HG03025 (cell line): ENCODE results near the gene LAX1.
"Not testable (repeated sequence)": the region's sequence is repeated elsewhere in the genome, so short reads cannot be mapped to it uniquely, and the experiment has no call there.

Experiments
- ATAC-seq: cut with Tn5 transposase; IDR thresholded peaks from one replicate; pipeline ENCODE4 v1.9.1; 2021; ENCODE audit warnings: mild to moderate bottlenecking, moderate library complexity; ENCODE audit not compliant: unreplicated experiment, low FRiP score

The LAX1 gene, protein sequence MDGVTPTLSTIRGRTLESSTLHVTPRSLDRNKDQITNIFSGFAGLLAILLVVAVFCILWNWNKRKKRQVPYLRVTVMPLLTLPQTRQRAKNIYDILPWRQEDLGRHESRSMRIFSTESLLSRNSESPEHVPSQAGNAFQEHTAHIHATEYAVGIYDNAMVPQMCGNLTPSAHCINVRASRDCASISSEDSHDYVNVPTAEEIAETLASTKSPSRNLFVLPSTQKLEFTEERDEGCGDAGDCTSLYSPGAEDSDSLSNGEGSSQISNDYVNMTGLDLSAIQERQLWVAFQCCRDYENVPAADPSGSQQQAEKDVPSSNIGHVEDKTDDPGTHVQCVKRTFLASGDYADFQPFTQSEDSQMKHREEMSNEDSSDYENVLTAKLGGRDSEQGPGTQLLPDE

DNA sequence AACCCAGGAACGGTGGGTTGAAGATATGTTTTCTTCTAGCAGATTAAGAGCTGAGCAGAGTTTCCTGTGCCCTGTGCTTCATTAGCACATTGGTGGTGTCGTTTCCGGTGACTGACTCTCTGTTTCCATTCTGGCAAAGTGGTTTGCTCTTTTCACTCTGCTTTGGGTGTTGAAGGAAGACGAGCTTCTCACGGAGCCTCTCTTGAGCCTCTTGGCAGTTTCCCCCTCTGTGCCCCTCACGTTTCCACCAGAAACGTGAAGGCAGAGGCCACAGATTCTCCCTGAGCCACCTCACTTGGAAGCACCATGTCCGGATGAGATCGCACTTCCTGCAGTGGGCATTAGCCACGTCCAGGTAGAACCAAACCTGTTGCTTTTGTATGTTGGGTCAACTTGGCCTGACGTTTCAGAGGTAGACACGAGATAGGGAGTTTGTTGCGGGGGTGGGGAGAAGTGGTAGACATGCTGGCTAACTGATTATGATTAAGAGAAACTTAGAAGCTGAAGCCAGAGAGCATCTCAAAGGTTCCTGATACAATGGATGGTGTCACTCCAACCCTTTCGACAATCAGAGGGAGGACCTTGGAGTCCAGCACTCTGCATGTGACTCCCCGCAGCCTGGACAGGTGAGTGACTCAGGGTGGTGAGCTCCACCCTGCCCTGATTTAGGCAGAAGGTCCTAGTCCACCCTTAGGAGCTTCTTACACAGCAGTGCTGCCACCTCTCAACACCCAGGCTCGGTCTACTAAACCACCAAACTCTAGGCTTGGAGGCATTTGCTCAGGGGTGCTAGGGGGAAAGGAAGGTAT is at the start of gene LAX1:
LAX1 (plus strand) TSS at position 155 of the 809 bp plus-strand sequence; CDS start at position 538, 383 bp downstream.
- ATAC-seq: peak; percentile 72

DNA sequence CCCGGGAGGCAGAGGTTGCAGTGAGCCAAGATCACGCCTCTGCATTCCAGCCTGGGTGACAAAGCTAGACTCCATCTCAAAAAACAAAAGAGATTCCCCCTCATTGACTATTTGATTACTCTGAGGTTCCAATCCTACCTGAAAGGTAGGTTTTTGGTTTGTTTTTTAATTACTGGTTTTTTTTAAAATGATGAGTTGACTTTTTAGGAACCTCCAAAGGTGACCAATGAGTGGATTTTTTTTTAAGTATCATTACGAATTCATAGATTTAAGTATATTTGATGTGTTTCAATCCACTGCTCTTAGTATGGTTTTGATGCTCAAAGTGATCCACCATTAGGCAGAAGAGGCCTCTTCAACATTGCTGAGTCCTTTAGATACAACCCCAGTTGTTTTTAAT is 47.9 kb upstream of the LAX1 start:
- no peak for ATAC-seq

DNA sequence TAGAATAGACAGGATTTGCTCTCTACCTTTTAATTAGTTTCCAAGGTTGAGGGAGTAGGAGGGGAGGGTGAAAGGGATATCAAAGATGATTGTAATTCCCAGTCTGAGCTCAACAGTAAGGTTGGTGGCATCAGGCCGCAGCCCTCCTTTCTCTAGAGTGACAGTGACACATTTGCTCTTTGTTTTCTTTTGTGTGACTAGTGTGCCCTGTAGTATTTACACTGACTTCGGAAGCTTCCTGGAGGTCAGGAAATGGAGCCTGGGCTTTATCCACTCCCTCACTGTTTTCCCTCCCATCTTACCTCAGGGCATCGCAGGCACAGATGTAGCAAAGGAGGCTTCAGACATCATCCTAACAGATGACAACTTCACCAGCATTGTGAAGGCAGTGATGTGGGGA is 44.7 kb upstream of the LAX1 start:
- no peak for ATAC-seq

DNA sequence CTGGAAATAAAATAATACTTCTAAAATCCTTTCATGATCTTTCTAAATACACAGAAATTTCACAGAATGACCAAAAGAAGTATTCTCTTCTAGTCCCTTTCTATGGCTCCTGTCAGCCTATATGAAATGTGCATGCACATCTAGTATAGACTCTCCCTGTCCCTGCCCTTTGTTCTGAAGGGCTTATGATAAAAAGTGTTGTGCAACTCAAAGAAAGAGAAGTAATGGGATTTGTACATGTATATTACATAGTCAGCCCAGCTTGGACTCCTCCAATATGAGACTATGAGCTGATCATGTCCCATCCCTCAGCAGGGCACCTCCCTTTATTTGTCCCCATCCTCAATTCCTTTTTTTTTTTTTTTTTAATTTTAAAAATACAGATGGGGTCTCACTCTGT is 42.1 kb upstream of the LAX1 start:
- ATAC-seq: no peak

DNA sequence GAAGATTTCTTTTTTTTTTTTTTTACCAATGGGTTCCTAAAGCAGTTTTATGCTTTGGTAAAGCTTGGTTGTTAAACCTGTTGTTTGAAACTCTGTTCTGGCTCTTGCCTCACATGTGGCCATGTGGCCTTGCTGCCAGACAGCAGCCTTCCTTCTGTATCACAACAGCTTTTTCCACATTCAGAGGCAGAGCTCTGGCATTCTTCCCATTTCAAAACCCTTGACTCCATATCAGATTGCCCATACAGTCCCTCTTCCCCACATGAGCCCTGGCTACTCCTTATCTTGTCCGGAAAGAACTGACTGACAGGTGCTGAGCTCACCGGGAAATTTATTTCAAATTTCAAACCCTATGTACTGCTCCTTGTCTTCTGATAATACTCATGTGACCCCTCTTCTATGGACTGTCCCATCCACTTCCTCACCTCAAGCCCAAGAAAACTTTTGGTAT is 38.5 kb upstream of the LAX1 start:
- ATAC-seq: no peak

DNA sequence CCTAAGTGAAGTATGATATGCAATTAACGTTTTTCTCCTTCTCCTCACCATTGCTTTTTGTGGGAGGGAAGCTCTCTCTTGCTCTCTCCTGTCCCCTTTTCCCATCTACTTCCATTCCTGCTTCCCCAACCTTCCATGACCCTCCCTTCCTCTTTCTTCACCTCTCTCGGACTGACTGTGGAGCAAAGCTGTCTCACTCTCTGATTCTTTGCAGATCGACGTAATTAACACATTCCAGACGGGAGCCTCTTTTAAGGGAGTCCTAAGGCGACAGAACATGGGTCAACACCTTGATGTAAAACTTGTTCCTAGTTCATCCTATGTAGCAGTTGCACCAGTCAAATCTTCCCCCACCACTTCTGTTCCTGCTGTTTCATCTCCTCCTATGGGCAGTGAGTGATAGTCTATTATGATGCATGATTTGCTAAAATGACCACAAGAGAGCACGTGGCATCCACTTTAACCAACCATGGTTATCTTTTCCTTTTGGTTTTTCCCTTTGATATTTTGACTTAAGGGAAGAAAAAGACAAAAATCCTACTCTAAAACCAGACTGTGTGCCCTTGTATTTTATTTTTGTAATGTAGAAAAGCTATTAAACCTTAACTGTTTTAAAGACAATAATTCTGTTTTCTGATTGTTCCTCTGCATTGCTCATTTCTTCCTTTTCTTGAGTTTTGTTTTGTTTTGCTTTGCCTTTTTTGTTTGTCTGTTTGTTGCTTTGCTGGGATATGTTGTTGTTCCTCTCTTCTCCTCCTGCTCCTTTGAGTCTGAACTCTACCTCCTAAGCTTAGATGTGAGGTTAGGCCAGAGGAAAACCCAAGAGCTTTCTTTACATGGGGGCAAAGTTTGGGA is 31.7 kb upstream of the LAX1 start:
- ATAC-seq: no peak

DNA sequence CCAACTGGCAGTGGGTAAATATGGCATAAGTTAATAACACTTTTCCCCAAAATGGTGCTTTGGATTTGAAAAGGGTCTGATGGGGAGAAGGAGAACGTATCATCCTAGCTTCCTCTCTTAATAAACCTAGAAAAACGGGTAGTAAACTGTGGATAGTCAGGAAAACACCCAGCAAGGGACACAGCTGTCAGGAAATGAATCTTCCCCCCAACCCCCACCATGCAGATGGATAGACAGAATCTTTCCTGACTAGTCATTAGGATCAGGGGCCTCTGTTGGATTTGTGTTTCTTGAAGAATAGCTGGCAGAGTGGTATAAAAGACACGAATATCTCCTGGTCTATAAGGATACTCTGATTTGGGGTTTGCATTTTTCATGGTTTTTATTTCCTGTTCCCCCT is 22.5 kb upstream of the LAX1 start:
- ATAC-seq: no peak

DNA sequence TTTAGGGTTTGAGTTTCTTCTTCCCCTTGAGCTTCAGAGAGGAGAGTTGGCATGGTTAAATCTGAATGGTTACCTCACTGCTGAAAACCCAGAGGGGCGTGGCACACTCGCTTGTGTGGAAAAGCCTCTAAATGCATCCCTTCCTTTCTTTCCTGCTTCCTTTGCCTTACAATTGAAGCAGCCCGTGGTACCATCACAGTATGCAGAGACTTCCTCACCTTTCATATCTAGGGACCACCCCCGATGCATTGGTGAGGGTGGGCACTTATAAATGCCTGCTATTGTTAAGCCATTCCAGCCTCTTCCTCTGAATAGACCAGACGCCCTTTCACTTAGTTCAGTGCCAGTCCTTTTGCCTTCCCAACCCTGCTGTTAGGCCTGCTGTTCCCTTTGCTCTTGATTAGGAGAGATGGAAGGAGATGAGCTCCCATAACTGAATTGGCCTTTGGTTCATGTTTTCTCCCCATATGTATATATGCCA is 21.9 kb upstream of the LAX1 start:
- no peak for ATAC-seq

DNA sequence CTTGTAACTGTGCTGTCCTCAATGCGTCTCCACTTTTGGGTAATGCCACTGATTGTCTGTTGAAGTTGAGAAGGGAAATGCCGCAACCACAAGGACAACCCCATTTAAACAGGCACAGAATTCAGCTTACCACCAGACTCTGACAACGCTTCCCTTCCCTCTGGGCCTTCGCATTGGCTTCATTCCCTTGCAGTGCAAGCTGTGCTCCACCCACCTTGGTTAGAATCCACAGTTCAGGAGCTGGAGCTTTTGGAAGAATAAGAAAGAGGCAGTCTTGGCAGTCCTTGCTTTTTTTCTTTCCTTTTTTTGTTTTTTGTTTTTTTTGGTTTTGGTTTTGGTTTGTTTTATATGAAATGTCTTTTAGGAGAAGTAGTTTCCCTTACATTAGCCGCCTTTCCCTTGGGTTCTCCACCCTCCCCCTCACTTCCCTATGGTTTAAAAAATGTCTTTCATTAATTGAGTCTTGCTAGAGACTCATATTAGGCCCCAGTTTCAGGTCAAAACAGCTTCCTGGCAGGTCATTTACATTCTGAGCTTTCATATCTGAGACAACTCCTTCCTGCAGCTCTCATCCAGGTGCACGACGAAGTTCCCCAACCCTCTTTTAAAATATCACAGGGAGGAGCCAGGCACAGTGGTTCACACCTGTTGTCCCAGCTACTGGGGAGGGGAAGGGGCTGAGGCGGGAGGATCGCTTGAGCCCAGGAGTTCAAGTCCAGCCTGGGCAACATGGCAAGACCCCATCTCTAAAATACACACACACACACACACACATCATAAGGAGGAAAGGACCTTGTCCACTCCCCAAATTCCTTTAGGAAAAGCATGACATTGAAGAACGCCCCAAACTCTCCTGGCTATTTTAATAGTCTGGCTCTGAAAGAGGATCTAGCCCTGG is 20.7 kb upstream of the LAX1 start:
- ATAC-seq: no peak

DNA sequence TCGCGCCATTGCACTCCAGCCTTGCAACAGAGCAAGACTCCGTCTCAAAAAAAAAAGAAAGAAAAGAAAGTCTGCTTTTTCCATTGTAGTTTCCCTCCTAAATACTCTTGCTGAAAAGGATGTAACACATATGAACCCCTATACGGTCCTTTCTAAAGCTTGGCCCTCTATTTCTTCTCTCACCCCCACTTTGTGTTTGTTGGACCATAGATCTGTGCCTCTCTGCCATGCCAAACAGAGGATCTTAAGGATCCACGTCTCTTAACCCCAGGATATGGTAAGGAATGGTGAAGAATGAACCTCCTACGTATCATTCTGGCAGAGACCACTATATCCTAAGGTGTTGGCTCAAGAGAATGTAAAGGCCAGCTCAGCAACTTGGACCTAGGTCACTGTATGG is 18.7 kb upstream of the LAX1 start:
- ATAC-seq: no peak

DNA sequence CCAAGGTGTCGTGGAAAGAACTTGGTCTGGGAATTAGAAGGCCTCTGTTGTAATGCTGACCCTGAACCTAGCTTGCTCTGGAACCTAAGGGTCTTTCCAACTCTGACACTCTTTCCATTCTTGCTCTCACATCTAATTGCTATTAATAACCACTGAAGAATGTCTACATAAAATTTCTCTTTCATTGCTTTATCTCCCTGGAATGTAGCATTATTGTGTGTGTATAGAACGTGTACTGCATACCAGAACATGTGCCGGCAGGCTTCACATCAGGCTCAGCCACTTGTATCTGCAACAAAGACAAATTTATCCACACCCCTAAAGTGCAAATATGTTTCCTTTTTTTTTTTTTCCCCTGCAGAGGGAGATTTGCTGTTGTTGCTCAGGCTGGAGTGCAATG is 13.9 kb upstream of the LAX1 start:
- no peak for ATAC-seq

DNA sequence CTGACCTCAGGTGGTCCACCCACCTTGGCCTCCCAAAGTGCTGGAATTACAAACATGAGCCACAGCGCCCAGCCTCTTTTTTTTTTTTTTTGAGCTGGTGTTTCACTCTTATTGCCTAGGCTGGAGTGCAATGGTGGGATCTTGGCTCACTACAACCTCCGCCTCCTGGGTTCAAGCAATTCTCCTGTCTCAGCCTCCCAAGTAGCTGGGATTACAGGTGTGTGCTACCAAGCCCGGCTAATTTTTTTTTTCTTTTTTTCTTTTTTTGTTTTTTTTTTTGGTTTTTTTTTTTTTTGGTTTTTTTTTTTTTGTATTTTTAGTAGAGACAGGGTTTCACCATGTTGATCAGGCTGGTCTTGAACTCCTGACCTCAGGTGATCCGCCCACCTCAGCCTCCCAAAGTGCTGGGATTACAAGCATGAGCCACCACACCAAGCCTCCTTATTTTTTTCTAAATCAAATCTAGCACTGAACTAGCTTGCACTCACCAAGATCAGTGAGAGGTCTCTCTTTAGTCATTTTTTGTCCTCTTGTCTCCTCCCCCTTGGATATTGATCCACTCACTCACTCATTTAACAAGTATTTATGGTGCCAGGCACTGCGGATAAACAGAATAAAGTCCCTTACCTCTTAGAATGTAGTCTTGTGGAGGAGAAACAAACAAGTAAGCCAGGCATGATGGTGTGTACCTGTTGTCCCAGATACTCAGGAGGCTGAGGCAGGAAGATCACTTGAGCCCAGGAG is 13.2 kb upstream of the LAX1 start:
- not testable (repeated sequence) for ATAC-seq

DNA sequence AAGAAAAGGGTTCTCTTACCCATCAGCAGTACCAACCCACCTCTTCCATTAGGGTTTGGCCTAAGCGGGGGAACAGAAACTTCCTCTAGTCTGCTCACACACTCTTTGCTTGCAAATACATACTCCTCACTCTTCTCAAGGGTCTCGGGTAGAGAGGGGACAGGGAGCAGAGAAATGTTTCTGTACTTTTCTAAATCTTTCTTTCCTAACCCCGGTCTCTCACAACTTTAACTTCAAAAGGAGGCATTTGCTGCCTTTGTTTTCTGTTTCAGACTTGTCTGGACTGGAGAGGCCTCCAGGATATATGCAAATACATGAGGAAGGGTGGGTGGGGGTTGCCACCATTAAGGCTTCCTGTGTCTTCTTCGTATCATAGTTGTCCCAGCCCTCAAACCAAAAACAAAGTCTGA is 10.5 kb upstream of the LAX1 start:
- ATAC-seq: peak; percentile 68

DNA sequence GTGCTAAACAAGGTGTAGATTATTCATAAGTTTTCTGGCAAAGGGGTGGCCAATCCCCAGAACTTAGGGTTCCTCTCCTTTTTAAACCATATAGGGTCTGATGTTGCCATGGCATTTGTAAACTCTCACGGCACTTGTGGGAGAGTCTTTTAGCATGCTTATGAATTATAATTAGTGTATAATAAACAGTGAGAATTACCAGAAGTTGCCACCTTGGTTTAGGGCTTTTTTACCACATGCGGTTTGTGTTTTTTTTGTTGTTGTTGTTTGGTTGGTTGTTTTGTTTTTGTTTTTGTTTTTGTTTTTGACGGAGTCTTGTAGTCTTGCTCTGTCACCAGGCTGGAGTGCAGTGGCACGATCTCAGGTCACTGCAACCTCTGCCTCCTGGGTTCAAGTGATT is 8.9 kb upstream of the LAX1 start:
- no peak for ATAC-seq

DNA sequence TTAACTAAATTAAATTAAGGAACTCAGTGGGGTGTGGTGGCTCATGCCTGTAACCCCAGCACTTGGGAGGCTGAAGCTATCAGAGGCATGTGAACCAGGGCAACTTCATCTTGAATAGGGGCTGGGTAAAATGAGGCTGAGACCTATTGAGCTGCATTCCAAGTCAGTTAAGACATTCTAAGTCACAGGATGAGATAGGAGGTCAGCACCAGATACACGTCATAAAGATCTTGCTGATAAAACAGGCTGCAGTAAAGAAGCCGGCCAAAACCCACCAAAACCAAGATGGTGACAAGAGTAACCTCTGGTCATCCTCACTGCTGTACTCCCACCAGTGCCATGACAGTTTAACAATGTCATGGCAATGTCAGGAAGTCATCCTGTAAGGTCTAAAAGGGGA is 6.2 kb upstream of the LAX1 start:
- ATAC-seq: not testable (repeated sequence)

DNA sequence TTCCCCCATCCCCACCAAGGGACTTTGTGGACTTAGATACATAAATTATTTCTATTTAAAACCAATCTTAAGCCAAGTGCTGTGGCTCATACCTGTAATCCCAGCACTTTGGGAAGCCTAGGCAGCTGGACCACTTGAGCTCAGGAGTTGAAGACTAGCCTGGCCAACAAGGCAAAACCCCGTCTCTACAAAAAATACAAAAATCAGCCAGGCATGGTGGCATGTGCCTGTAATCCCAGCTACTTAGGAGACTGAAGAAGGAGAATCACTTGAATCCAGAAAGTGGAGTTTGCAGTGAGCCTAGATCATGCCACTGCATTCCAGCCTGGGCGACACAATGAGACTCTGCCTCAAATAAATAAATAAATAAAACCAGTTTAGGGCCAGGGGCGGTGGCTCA is 4.5 kb upstream of the LAX1 start:
- ATAC-seq: no peak

DNA sequence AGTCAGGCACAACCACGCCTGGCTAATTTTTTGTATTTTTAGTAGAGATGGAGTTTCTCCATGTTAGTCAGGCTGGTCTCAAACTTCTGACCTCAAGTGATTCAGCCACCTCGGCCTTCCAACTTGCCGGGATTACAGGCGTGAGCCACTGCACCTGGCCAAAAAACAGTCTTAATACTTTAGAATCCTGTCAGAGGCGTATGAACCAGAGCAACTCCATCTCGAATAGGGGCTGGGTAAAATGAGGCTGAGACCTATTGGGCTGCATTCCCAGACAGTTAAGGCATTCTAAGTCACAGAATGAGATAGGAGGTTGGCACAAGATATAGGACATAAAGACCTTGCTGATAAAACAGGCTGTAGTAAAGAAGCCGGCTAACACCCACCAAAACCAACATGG is 3.0 kb upstream of the LAX1 start:
- not testable (repeated sequence) for ATAC-seq

DNA sequence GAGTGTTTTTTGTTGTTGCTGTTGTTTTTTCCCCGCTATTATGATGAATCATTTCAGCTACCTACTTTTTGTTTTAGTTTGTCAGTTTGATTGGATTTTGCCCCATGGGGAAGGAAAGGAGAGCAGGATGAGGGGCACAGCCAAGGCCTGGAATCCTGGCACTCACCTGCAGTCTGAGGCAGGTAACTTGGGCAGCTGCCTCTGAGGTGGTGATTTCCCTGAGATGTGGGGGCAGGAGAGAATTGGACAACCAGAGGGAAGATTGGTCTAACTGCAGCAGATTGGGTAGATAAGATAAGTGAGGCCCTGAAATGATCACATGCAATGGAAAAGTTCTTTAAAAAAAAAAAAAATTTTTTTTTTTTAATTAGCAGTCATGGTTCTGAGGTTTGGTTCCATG is 1.5 kb upstream of the LAX1 start:
- ATAC-seq: no peak
